Colonic mucosa (tissue), 4 donors: Measurements from ENCODE around the gene FLRT1. TPM values are rescaled to one million over a fixed set of nuclear protein-coding genes. Genes with fewer than 3 reads are reported as not detected.

ENCODE experiments used
- DNase-seq: peaks from one replicate; pipeline ENCODE4 v3.0.0-alpha.2; 2020
- H3K27ac ChIP-seq: fragments of 200-600 bp; one replicate; pipeline ENCODE4 v1.8.0; 2021
- H3K27me3 ChIP-seq: fragments of 200-600 bp; one replicate; pipeline ENCODE4 v1.8.0; 2021
- H3K36me3 ChIP-seq: fragments of 200-600 bp; one replicate; pipeline ENCODE4 v1.8.0; 2021
- H3K4me1 ChIP-seq: fragments of 200-600 bp; one replicate; pipeline ENCODE4 v1.8.0; 2021; ENCODE audit warnings: mild to moderate bottlenecking
- H3K4me3 ChIP-seq: fragments of 200-600 bp; one replicate; pipeline ENCODE4 v1.8.0; 2021
- H3K9ac ChIP-seq, 2 donors: one replicate each; pipeline ENCODE4 v1.7.0; 2013; ENCODE audit warnings: control low read depth in 2 of 2, low read depth in 2 of 2, low read length in 2 of 2
- H3K9me3 ChIP-seq: fragments of 200-600 bp; one replicate; pipeline ENCODE4 v1.8.0; 2021
- intact Hi-C: fragments of 100-400 bp; cut with DNase I; formaldehyde crosslinking; loops from one replicate; pipeline ENCODE4 v1.14.1; 2022
- total RNA-seq, 2 donors: library from RNA; stranded (reverse); fragmentation: NEBNext Ultra II Directional in 1 of 2; extraction: Animal tissue kit (Norgen Biotek cat#: 25700) in 1 of 2; gene quantifications; one replicate each; pipeline ENCODE4 v1.2.1, GENCODE V29; 2021
- TF ChIP-seq, protein P1 (sequence below): fragments of 200-600 bp; IDR thresholded peaks from one replicate; pipeline ENCODE4 v1.8.0; 2022; ENCODE audit warnings: antibody characterized with exemption, mild to moderate bottlenecking
- donor health status: healthy.
- donor health status: DM: no; HTN: no; CAD: no.
- donor health status: DM: no; HTN: no; CAD: no.

FLRT1 gene
- total RNA-seq, 2 donors from 2014 or later = 0.20 to 0.96 TPM

- peak; percentile 79 for DNase-seq
- intact Hi-C loops = loop anchor here (1.0 kb wide), 1 partner anchor 149 kb away; no protein-coding TSS in a partner anchor
- peaks cover 9% of the 10 kb centered on the region for H3K4me1 ChIP-seq
- H3K36me3 ChIP-seq = peaks cover 11% of the 10 kb centered on the region
- no peak overlapping the region for H3K27ac ChIP-seq
- H3K4me3 ChIP-seq = peak overlapping the region; percentile 30
- H3K9ac ChIP-seq = peak overlapping the region in 1 of 2 donors; percentile 35
- no peaks in the 10 kb centered on the region for H3K9me3 ChIP-seq
- H3K27me3 ChIP-seq = no peaks in the 10 kb centered on the region
- TF ChIP-seq, protein P1, sequence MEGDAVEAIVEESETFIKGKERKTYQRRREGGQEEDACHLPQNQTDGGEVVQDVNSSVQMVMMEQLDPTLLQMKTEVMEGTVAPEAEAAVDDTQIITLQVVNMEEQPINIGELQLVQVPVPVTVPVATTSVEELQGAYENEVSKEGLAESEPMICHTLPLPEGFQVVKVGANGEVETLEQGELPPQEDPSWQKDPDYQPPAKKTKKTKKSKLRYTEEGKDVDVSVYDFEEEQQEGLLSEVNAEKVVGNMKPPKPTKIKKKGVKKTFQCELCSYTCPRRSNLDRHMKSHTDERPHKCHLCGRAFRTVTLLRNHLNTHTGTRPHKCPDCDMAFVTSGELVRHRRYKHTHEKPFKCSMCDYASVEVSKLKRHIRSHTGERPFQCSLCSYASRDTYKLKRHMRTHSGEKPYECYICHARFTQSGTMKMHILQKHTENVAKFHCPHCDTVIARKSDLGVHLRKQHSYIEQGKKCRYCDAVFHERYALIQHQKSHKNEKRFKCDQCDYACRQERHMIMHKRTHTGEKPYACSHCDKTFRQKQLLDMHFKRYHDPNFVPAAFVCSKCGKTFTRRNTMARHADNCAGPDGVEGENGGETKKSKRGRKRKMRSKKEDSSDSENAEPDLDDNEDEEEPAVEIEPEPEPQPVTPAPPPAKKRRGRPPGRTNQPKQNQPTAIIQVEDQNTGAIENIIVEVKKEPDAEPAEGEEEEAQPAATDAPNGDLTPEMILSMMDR = no peak
Measured at GRCh38 chr11:63999349-64000025, 36.2 kb upstream of the FLRT1 start.

GRCh38 chr11:64000026-64000739 lies 35.5 kb upstream of the FLRT1 start:
- H3K9ac ChIP-seq = peak overlapping the region in 1 of 2 donors; percentile 35
- H3K4me1 ChIP-seq = peaks cover 9% of the 10 kb centered on the region
- intact Hi-C loops = loop anchor here (1.0 kb wide), 1 partner anchor 148 kb away; no protein-coding TSS in a partner anchor

GRCh38 chr11:64000740-64001483 lies 34.8 kb upstream of the FLRT1 start:
- H3K9ac ChIP-seq = peak overlapping the region in 1 of 2 donors; percentile 26
- H3K27me3 ChIP-seq = no peaks in the 10 kb centered on the region
- no peak overlapping the region for H3K27ac ChIP-seq
- peaks cover 11% of the 10 kb centered on the region for H3K36me3 ChIP-seq
- H3K9me3 ChIP-seq = no peaks in the 10 kb centered on the region
- intact Hi-C loops = loop anchor here (1.0 kb wide), 1 partner anchor 147 kb away; no protein-coding TSS in a partner anchor
- H3K4me1 ChIP-seq = peaks cover 9% of the 10 kb centered on the region
- TF ChIP-seq, protein P1 = no peak
- no peak for DNase-seq
- H3K4me3 ChIP-seq = peak overlapping the region; percentile 30

More at GRCh38 chr11:64000026-64000739, 35.5 kb upstream of the FLRT1 start:
- H3K27me3 ChIP-seq = no peaks in the 10 kb centered on the region
- H3K27ac ChIP-seq = no peak overlapping the region
- H3K36me3 ChIP-seq = peaks cover 11% of the 10 kb centered on the region
- TF ChIP-seq, protein P1 = peak; percentile 68
- peak; percentile 66 for DNase-seq
- H3K4me3 ChIP-seq = peak overlapping the region; percentile 30
- no peaks in the 10 kb centered on the region for H3K9me3 ChIP-seq

GRCh38 chr11:64001484-64002420 lies 34.0 kb upstream of the FLRT1 start:
- H3K9me3 ChIP-seq = no peaks in the 10 kb centered on the region
- DNase-seq = no peak
- TF ChIP-seq, protein P1 = no peak
- no peaks in the 10 kb centered on the region for H3K27me3 ChIP-seq
- H3K9ac ChIP-seq = no peak overlapping the region
- no peak overlapping the region for H3K4me3 ChIP-seq
- intact Hi-C loops = no loop called here
- peaks cover 10% of the 10 kb centered on the region for H3K4me1 ChIP-seq
- no peak overlapping the region for H3K27ac ChIP-seq
- H3K36me3 ChIP-seq = peaks cover 10% of the 10 kb centered on the region
